Ishikawa (cell line): ENCODE results near the gene CDC42BPB.
A peak's percentile ranks its signal among the peaks of the same experiment; 100 is the strongest.

ENCODE experiments used
- CEBPB ChIP-seq: IDR thresholded peaks from 2 replicates; pipeline ENCODE4 v1.6.1; 2012
- CREB1 ChIP-seq: IDR thresholded peaks from 2 replicates; pipeline ENCODE4 v1.6.1; 2012; ENCODE audit warnings: low read depth
- EGR1 ChIP-seq: IDR thresholded peaks from 2 replicates; pipeline ENCODE4 v1.6.1; 2012
- EP300 ChIP-seq: IDR thresholded peaks from 2 replicates; pipeline ENCODE4 v1.6.1; 2012; ENCODE audit warnings: borderline replicate concordance
- FOXM1 ChIP-seq: IDR thresholded peaks from 2 replicates; pipeline ENCODE4 v1.6.1; 2012; ENCODE audit warnings: low read depth, borderline replicate concordance
- NFIC ChIP-seq: IDR thresholded peaks from 2 replicates; pipeline ENCODE4 v1.6.1; 2012
- RAD21 ChIP-seq: IDR thresholded peaks from 2 replicates; pipeline ENCODE4 v1.6.1; 2012; ENCODE audit warnings: low read depth
- TAF1 ChIP-seq: IDR thresholded peaks from 2 replicates; pipeline ENCODE4 v1.6.1; 2012; ENCODE audit warnings: low read depth, mild to moderate bottlenecking
- TCF12 ChIP-seq: IDR thresholded peaks from 2 replicates; pipeline ENCODE4 v1.6.1; 2012; ENCODE audit warnings: low read depth
- TEAD4 ChIP-seq: IDR thresholded peaks from 2 replicates; pipeline ENCODE4 v1.6.1; 2012
- YY1 ChIP-seq: IDR thresholded peaks from 2 replicates; pipeline ENCODE4 v1.6.1; 2012; ENCODE audit warnings: low read depth
- ZBTB7A ChIP-seq: IDR thresholded peaks from 2 replicates; pipeline ENCODE4 v1.6.1; 2012; ENCODE audit warnings: low read depth
- TF ChIP-seq, protein P1 (sequence below): IDR thresholded peaks from 2 replicates; pipeline ENCODE4 v1.6.1; 2012
- TF ChIP-seq, protein P2 (sequence below): IDR thresholded peaks from 2 replicates; pipeline ENCODE4 v1.6.1; 2012
- TF ChIP-seq, protein P3 (sequence below): IDR thresholded peaks from 2 replicates; pipeline ENCODE4 v1.6.1; 2012; ENCODE audit warnings: low read depth, mild to moderate bottlenecking

The CDC42BPB gene

GRCh38 chr14:102918438-102918837 is 138.9 kb downstream of the CDC42BPB start:
- TF ChIP-seq, protein P1, sequence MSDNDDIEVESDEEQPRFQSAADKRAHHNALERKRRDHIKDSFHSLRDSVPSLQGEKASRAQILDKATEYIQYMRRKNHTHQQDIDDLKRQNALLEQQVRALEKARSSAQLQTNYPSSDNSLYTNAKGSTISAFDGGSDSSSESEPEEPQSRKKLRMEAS, result no peak
- TF ChIP-seq EGR1 (no peak), TCF12 (no peak), NFIC (no peak), RAD21 (no peak), TEAD4 (no peak), YY1 (no peak), CREB1 (no peak), CEBPB (no peak), ZBTB7A (no peak), TAF1 (no peak)
- TF ChIP-seq, protein P2, sequence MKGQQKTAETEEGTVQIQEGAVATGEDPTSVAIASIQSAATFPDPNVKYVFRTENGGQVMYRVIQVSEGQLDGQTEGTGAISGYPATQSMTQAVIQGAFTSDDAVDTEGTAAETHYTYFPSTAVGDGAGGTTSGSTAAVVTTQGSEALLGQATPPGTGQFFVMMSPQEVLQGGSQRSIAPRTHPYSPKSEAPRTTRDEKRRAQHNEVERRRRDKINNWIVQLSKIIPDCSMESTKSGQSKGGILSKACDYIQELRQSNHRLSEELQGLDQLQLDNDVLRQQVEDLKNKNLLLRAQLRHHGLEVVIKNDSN, result no peak
- TF ChIP-seq, protein P3, sequence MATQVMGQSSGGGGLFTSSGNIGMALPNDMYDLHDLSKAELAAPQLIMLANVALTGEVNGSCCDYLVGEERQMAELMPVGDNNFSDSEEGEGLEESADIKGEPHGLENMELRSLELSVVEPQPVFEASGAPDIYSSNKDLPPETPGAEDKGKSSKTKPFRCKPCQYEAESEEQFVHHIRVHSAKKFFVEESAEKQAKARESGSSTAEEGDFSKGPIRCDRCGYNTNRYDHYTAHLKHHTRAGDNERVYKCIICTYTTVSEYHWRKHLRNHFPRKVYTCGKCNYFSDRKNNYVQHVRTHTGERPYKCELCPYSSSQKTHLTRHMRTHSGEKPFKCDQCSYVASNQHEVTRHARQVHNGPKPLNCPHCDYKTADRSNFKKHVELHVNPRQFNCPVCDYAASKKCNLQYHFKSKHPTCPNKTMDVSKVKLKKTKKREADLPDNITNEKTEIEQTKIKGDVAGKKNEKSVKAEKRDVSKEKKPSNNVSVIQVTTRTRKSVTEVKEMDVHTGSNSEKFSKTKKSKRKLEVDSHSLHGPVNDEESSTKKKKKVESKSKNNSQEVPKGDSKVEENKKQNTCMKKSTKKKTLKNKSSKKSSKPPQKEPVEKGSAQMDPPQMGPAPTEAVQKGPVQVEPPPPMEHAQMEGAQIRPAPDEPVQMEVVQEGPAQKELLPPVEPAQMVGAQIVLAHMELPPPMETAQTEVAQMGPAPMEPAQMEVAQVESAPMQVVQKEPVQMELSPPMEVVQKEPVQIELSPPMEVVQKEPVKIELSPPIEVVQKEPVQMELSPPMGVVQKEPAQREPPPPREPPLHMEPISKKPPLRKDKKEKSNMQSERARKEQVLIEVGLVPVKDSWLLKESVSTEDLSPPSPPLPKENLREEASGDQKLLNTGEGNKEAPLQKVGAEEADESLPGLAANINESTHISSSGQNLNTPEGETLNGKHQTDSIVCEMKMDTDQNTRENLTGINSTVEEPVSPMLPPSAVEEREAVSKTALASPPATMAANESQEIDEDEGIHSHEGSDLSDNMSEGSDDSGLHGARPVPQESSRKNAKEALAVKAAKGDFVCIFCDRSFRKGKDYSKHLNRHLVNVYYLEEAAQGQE, result no peak

GRCh38 chr14:102917469-102918211 is 139.7 kb downstream of the CDC42BPB start:
- TF ChIP-seq EGR1 (no peak), CEBPB (no peak), RAD21 (peak; percentile 80), TAF1 (no peak)
- TF ChIP-seq, protein P2, result no peak

DNA sequence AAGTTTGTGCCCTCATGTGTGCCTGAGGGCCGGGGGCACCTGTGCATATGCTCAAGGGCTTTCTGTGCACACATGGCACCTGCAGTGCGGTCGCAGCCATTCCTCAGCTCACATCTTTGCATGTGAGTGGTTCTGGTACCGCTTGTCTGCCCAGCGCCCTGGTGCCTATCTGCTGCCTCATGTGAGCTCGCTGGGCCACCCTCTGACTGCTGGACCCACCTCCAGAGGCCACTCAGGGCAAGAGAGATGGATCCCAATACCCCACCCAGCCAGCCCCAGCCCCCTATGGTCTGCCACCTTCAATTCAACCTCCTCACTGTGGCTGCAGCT is 140.3 kb downstream of the CDC42BPB start:
- TF ChIP-seq FOXM1 (no peak), NFIC (no peak), EP300 (no peak), EGR1 (no peak), RAD21 (no peak), YY1 (no peak), CREB1 (no peak), TCF12 (no peak), CEBPB (no peak), TAF1 (no peak), TEAD4 (no peak), ZBTB7A (no peak)
- TF ChIP-seq, protein P1, result no peak
- TF ChIP-seq, protein P2, result no peak
- TF ChIP-seq, protein P3, result no peak

- TF ChIP-seq YY1 (no peak), EP300 (no peak), TCF12 (no peak), TEAD4 (no peak)
These were observed 140.8 kb downstream of the CDC42BPB start for GRCh38 chr14:102916347-102917055.

DNA sequence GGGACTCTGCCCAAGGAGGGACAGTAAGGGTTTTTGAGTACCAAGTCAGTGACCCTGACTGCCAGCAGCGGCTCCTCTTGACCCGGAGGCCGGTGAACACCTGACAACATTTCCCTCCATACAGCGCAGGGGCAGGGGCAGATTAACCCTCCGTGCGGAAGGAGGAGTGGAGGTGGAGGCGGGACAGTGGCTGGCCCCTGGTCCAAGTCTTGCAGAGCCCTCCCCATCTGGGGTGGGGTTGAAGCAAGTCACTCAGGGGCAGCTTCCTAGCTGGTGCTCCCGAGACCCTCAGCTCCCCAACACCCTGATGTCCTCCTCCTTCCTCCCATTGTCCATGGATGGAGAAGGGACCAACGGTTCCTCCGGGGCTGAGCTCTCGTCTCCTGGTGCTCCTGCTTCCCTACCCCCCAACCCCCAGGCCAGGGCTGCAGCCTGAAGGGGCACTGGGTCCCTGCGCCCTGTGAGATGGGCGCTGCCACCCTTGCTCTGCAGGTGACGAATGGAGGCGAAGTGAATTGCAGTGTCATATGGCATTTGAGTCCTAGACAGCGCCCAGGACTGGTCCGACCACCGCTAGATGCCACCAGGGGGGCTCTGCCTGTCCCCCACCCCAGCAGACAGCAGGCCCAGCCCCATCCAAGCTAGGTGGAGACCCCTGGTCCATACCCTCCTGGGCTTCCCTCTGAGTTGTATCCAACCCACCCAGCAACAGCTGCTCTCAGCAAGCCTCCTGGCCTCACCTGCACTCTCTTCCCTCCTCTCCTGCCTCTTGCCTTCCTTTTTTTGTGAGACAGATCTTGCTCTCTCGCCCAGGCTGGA is 141.8 kb downstream of the CDC42BPB start:
- TF ChIP-seq CEBPB (no peak), NFIC (no peak), TAF1 (no peak), EGR1 (no peak), RAD21 (no peak), TEAD4 (no peak), ZBTB7A (no peak), FOXM1 (no peak)
- TF ChIP-seq, protein P1, result no peak
- TF ChIP-seq, protein P2, result no peak
- TF ChIP-seq, protein P3, result no peak
